Left lung (tissue), 10 donors: Measurements from ENCODE around the gene FHOD3. TPM values are rescaled to one million over a fixed set of nuclear protein-coding genes. Genes with fewer than 3 reads are reported as not detected.

Source experiments
- ATAC-seq: fragments of 200-7000 bp; cut with Tn5 transposase; one replicate; pipeline ENCODE4 v1.9.1; 2020; ENCODE audit warnings: moderate library complexity
- DNase-seq, 4 donors: peaks; one replicate each; pipeline ENCODE4 v3.0.0-alpha.2; 2013 to 2020
- H3K27ac ChIP-seq, 2 donors: fragments of 200-600 bp; sonication (generic) in 1 of 2; one replicate each; pipeline versions ENCODE4 v1.5.0 to v1.8.0; 2020 to 2021
- H3K27me3 ChIP-seq, 2 donors: fragments of 200-600 bp; sonication (generic) in 1 of 2; one replicate each; pipeline versions ENCODE4 v1.5.0 to v1.8.0; 2020 to 2021
- H3K36me3 ChIP-seq, 2 donors: fragments of 200-600 bp; sonication (generic) in 1 of 2; one replicate each; pipeline versions ENCODE4 v1.5.0 to v1.8.0; 2020 to 2021
- H3K4me1 ChIP-seq, 2 donors: fragments of 200-600 bp; one replicate each; pipeline ENCODE4 v1.8.0; 2021
- H3K4me3 ChIP-seq, 2 donors: fragments of 200-600 bp; sonication (generic) in 1 of 2; one replicate each; pipeline versions ENCODE4 v1.5.0 to v1.8.0; 2020 to 2021; ENCODE audit warnings: mild to moderate bottlenecking in 1 of 2
- H3K9me3 ChIP-seq, 2 donors: fragments of 200-600 bp; sonication (generic) in 1 of 2; one replicate each; pipeline versions ENCODE4 v1.5.0 to v1.8.0; 2020 to 2021
- intact Hi-C, 2 donors: fragments of 100-400 bp; cut with DNase I; formaldehyde crosslinking; loops; one replicate each; pipeline versions ENCODE4 v1.11.2 to v1.14.2; 2022
- polyA plus RNA-seq, 6 donors: library from polyadenylated mRNA; unstranded; fragments of 120-200 nt; gene quantifications; one replicate each; pipeline ENCODE4 v1.2.1, GENCODE V29; 2013; ENCODE audit not compliant: insufficient read length in 6 of 6
- total RNA-seq, 2 donors: library from RNA; stranded (reverse); fragmentation: NEBNext Ultra II Directional; extraction: Animal tissue kit (Norgen Biotek cat#: 25700); gene quantifications; one replicate each; pipeline ENCODE4 v1.2.1, GENCODE V29; 2021
- TF ChIP-seq, protein P1 (sequence below), 2 donors: fragments of 200-600 bp; sonication (generic) in 1 of 2; IDR thresholded peaks; one replicate each; pipeline versions ENCODE4 v1.5.0 to v1.8.0; 2021; ENCODE audit warnings: antibody characterized with exemption in 2 of 2
- donor health status: DM: no; HTN: yes; CAD: no.
- donor health status: DM: no; HTN: no; CAD: no.

Gene FHOD3
- total and polyA plus RNA-seq, 8 donors = 0.55 to 2.9 (median 1.5) TPM

DNA sequence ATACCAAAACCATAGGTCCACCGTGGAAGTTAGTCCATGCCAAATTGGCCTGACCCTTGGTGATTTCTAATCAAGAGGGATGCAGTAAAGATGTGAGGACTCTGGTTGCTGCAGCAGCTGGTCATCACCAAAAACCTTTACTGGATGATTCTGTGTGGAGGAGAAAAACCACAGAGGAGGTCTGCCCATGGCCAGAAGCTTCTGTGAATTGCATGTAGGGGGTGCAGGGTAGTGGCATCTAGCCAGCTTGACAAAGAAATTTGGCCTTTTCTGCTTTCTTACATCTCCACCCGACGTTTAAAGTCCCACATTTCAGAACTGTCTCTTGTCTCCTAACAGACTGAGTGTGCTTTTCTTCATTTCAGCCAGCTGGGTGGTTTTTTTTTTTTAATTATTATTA is 351.3 kb downstream of the FHOD3 start:
- H3K4me1 ChIP-seq = no peaks in the 10 kb centered on the region
- DNase-seq (no peak), ATAC-seq (no peak)
- no peaks in the 10 kb centered on the region for H3K9me3 ChIP-seq
- intact Hi-C loops = no loop called here
- no peaks in the 10 kb centered on the region for H3K27me3 ChIP-seq
- TF ChIP-seq, protein P1, sequence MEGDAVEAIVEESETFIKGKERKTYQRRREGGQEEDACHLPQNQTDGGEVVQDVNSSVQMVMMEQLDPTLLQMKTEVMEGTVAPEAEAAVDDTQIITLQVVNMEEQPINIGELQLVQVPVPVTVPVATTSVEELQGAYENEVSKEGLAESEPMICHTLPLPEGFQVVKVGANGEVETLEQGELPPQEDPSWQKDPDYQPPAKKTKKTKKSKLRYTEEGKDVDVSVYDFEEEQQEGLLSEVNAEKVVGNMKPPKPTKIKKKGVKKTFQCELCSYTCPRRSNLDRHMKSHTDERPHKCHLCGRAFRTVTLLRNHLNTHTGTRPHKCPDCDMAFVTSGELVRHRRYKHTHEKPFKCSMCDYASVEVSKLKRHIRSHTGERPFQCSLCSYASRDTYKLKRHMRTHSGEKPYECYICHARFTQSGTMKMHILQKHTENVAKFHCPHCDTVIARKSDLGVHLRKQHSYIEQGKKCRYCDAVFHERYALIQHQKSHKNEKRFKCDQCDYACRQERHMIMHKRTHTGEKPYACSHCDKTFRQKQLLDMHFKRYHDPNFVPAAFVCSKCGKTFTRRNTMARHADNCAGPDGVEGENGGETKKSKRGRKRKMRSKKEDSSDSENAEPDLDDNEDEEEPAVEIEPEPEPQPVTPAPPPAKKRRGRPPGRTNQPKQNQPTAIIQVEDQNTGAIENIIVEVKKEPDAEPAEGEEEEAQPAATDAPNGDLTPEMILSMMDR (IDR thresholded peaks at IDR 0.05) = no peak
- H3K4me3 ChIP-seq = no peak overlapping the region
- H3K36me3 ChIP-seq = no peaks in the 10 kb centered on the region
- H3K27ac ChIP-seq = no peak overlapping the region

DNA sequence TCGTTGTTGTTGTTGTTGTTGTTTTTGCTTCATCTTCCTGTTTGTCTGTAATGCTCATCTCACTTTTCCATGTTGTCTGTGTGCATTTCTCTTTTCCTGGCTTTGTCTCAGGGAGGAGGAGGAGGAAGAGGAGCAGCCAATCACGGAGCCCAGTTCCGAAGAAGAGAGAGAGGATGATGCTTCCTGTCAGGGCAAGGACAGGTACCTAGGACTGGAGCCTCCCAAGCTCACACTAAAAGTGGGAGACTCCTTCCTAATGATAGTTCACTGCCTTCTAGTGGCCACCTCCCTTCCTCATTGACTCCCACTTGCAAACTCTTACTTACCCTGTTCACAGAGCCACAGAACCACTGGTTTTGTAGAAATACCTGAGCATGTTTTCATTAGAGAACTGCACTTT is 351.7 kb downstream of the FHOD3 start:
- H3K9me3 ChIP-seq = no peaks in the 10 kb centered on the region
- no peak overlapping the region for H3K4me3 ChIP-seq
- H3K36me3 ChIP-seq = no peaks in the 10 kb centered on the region
- ATAC-seq (no peak), DNase-seq (no peak)
- no peaks in the 10 kb centered on the region for H3K4me1 ChIP-seq
- TF ChIP-seq, protein P1 (IDR thresholded peaks at IDR 0.05) = no peak
- no peak overlapping the region for H3K27ac ChIP-seq
- intact Hi-C loops = no loop called here
- H3K27me3 ChIP-seq = no peaks in the 10 kb centered on the region

DNA sequence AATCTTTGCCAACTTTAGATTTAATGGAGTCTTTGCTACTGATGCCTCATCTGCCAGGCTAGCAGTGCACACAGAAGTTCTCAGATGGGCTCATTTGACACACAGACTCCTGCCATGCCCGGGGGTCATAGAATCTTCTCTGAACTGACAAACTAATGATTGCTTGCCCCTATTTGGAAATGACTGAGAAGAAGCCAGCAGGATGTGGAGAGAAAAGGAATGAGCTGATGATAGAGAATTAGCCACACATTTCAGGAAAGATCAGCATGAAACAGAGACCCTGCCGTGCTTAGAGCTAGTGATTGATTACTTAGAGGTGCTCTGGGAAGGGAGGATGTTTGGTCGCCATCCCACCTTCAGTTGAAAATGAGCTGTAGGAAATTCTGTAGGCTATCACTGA is 352.8 kb downstream of the FHOD3 start:
- intact Hi-C loops = no loop called here
- TF ChIP-seq, protein P1 (IDR thresholded peaks at IDR 0.05) = no peak
- no peaks in the 10 kb centered on the region for H3K4me1 ChIP-seq
- DNase-seq (no peak), ATAC-seq (no peak)
- H3K36me3 ChIP-seq = no peaks in the 10 kb centered on the region
- no peaks in the 10 kb centered on the region for H3K27me3 ChIP-seq
- no peak overlapping the region for H3K4me3 ChIP-seq
- no peaks in the 10 kb centered on the region for H3K9me3 ChIP-seq
- no peak overlapping the region for H3K27ac ChIP-seq

DNA sequence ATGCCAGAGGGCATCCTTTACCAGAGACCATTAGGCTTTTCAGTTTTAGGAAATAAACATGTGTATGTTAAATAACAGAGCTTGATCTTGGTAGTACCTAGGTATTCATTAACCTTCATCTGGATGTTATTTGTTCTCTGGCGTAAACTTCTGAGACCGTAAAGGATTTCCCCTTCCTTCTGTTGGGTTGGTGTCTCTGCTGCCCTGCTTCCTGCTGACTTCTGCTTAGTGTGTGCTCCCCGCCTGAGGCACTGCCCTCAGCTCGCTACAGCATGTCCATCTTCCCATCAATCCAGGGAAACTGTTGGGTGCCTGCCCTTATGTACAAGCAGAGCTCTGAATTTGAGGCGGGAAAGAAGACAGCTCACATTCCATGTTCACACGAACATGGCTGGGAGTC is 353.4 kb downstream of the FHOD3 start:
- Histone ChIP-seq H3K4me3 (no peak overlapping the region), H3K27ac (no peak overlapping the region), H3K9me3 (no peaks in the 10 kb centered on the region), H3K36me3 (no peaks in the 10 kb centered on the region), H3K27me3 (no peaks in the 10 kb centered on the region), H3K4me1 (no peaks in the 10 kb centered on the region)
- ATAC-seq = no peak
- intact Hi-C loops = no loop called here
- no peak for DNase-seq
- TF ChIP-seq, protein P1 (IDR thresholded peaks at IDR 0.05) = no peak

DNA sequence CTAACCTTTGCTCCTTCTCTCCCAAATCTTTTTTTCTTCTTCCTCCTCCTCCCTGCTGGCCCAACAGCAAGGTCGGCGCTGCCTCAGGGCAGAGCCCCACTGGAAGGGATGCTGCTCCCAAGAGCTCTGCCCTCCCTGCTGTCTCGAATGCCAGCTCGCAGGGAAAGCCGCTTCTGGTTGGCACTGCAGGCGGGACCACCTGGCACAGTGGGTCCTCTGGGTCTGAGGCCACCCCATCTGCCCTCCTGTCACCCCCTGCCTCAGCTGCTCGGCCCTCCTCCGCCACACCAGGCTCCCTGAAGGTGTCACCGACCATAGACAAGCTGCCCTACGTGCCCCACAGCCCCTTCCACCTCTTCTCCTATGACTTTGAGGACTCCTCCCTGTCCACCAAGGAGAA is 355.0 kb downstream of the FHOD3 start:
- ATAC-seq (no peak), DNase-seq (peak in 1 of 4 donors; percentile 64)
- no peak overlapping the region for H3K4me3 ChIP-seq
- no peaks in the 10 kb centered on the region for H3K4me1 ChIP-seq
- H3K36me3 ChIP-seq = no peaks in the 10 kb centered on the region
- intact Hi-C loops = no loop called here
- no peak overlapping the region for H3K27ac ChIP-seq
- H3K9me3 ChIP-seq = no peaks in the 10 kb centered on the region
- TF ChIP-seq, protein P1 (IDR thresholded peaks at IDR 0.05) = no peak
- no peaks in the 10 kb centered on the region for H3K27me3 ChIP-seq
